ENCODE results near the gene FAM168A.
A peak's percentile ranks its signal among the peaks of the same experiment; 100 is the strongest.
"Not testable (repeated sequence)": the region's sequence is repeated elsewhere in the genome, so short reads cannot be mapped to it uniquely, and the experiment has no call there.

The FAM168A gene

GRCh38 chr11:73461964-73462363 is 135.9 kb downstream of the FAM168A start:
- no peaks in the 10 kb centered on the region for H3K27me3 Mint-ChIP-seq
- no peak for DNase-seq
- H3K9me3 Mint-ChIP-seq = no peaks in the 10 kb centered on the region
- peaks cover 5% of the 10 kb centered on the region for H3K36me3 Mint-ChIP-seq (ENCODE audit: insufficient read depth)
- H3K27ac Mint-ChIP-seq = no peak overlapping the region
- peaks cover 0 to 1% of the 10 kb centered on the region in 2 donors for H3K4me1 Mint-ChIP-seq (ENCODE audit: low read depth in 2 of 2)
- no peak for ATAC-seq (replicated peaks)
- H3K4me3 Mint-ChIP-seq = no peak overlapping the region

- ATAC-seq (replicated peaks) = no peak
- Mint-ChIP-seq H3K9me3 (no peaks in the 10 kb centered on the region), H3K27me3 (no peaks in the 10 kb centered on the region), H3K27ac (no peak overlapping the region), H3K4me3 (no peak overlapping the region), H3K4me1 (ENCODE audit: low read depth in 2 of 2) (peaks cover 0 to 1% of the 10 kb centered on the region in 2 donors), H3K36me3 (ENCODE audit: insufficient read depth) (peaks cover 5% of the 10 kb centered on the region)
- DNase-seq = no peak
Observed at GRCh38 chr11:73461335-73461840, 136.5 kb downstream of the FAM168A start.

GRCh38 chr11:73458201-73458600 is 139.7 kb downstream of the FAM168A start:
- DNase-seq (no peak), ATAC-seq (replicated peaks) (no peak)
- Mint-ChIP-seq H3K27me3 (no peaks in the 10 kb centered on the region), H3K36me3 (ENCODE audit: insufficient read depth) (peaks cover 5% of the 10 kb centered on the region), H3K4me3 (no peak overlapping the region), H3K27ac (no peak overlapping the region), H3K9me3 (no peaks in the 10 kb centered on the region), H3K4me1 (ENCODE audit: low read depth in 2 of 2) (no peaks in the 10 kb centered on the region)

- Mint-ChIP-seq H3K27ac (no peak overlapping the region), H3K4me3 (no peak overlapping the region), H3K27me3 (no peaks in the 10 kb centered on the region), H3K4me1 (ENCODE audit: low read depth in 2 of 2) (peaks cover 0 to 3% of the 10 kb centered on the region in 2 donors), H3K36me3 (ENCODE audit: insufficient read depth) (no peaks in the 10 kb centered on the region), H3K9me3 (no peaks in the 10 kb centered on the region)
- DNase-seq (no peak), ATAC-seq (replicated peaks) (no peak)
Observed at GRCh38 chr11:73454987-73455386, 142.9 kb downstream of the FAM168A start.

- Mint-ChIP-seq H3K27me3 (no peaks in the 10 kb centered on the region), H3K4me1 (ENCODE audit: low read depth in 2 of 2) (peaks cover 0 to 3% of the 10 kb centered on the region in 2 donors), H3K4me3 (no peak overlapping the region), H3K9me3 (no peaks in the 10 kb centered on the region), H3K36me3 (ENCODE audit: insufficient read depth) (no peaks in the 10 kb centered on the region), H3K27ac (no peak overlapping the region)
- ATAC-seq (replicated peaks) = no peak
- DNase-seq = no peak
Observed at GRCh38 chr11:73453562-73453961, 144.3 kb downstream of the FAM168A start.

GRCh38 chr11:73452726-73453125 is 145.2 kb downstream of the FAM168A start:
- no peak for DNase-seq
- peaks cover under 1 to 3% of the 10 kb centered on the region in 2 donors for H3K4me1 Mint-ChIP-seq (ENCODE audit: low read depth in 2 of 2)
- H3K4me3 Mint-ChIP-seq = no peak overlapping the region
- no peaks in the 10 kb centered on the region for H3K27me3 Mint-ChIP-seq
- H3K9me3 Mint-ChIP-seq = no peaks in the 10 kb centered on the region
- ATAC-seq (replicated peaks) = no peak
- H3K36me3 Mint-ChIP-seq (ENCODE audit: insufficient read depth) = no peaks in the 10 kb centered on the region
- no peak overlapping the region for H3K27ac Mint-ChIP-seq

GRCh38 chr11:73451896-73452295 is 146.0 kb downstream of the FAM168A start:
- Mint-ChIP-seq H3K4me3 (no peak overlapping the region), H3K4me1 (ENCODE audit: low read depth in 2 of 2) (peaks cover 4 to 7% of the 10 kb centered on the region in 2 donors), H3K9me3 (no peaks in the 10 kb centered on the region), H3K36me3 (ENCODE audit: insufficient read depth) (no peaks in the 10 kb centered on the region), H3K27me3 (no peaks in the 10 kb centered on the region), H3K27ac (peak overlapping the region in 1 of 2 donors; percentile 9)
- DNase-seq (no peak), ATAC-seq (replicated peaks) (no peak)

- no peaks in the 10 kb centered on the region for H3K9me3 Mint-ChIP-seq
- H3K4me3 Mint-ChIP-seq = no peak overlapping the region
- H3K4me1 Mint-ChIP-seq (ENCODE audit: low read depth in 2 of 2) = peaks cover 6 to 10% of the 10 kb centered on the region in 2 donors
- peak overlapping the region in 1 of 2 donors; percentile 4 for H3K27ac Mint-ChIP-seq
- H3K36me3 Mint-ChIP-seq (ENCODE audit: insufficient read depth) = no peaks in the 10 kb centered on the region
- ATAC-seq (replicated peaks) = no peak
- DNase-seq = no peak
- H3K27me3 Mint-ChIP-seq = no peaks in the 10 kb centered on the region
Observed at GRCh38 chr11:73446766-73447165, 151.1 kb downstream of the FAM168A start.

GRCh38 chr11:73445980-73446379 is 151.9 kb downstream of the FAM168A start:
- Mint-ChIP-seq H3K27ac (no peak overlapping the region), H3K36me3 (ENCODE audit: insufficient read depth) (no peaks in the 10 kb centered on the region), H3K4me1 (ENCODE audit: low read depth in 2 of 2) (peaks cover 4 to 10% of the 10 kb centered on the region in 2 donors), H3K9me3 (no peaks in the 10 kb centered on the region), H3K27me3 (no peaks in the 10 kb centered on the region), H3K4me3 (no peak overlapping the region)
- no peak for ATAC-seq (replicated peaks)
- DNase-seq = no peak

GRCh38 chr11:73439002-73439843 is 158.7 kb downstream of the FAM168A start:
- no peaks in the 10 kb centered on the region for H3K4me1 Mint-ChIP-seq (ENCODE audit: low read depth in 2 of 2)
- no peaks in the 10 kb centered on the region for H3K36me3 Mint-ChIP-seq (ENCODE audit: insufficient read depth)
- no peak overlapping the region for H3K4me3 Mint-ChIP-seq
- H3K9me3 Mint-ChIP-seq = no peaks in the 10 kb centered on the region
- DNase-seq (no peak), ATAC-seq (replicated peaks) (no peak)
- H3K27ac Mint-ChIP-seq = no peak overlapping the region
- H3K27me3 Mint-ChIP-seq = no peaks in the 10 kb centered on the region

GRCh38 chr11:73436859-73437258 is 161.1 kb downstream of the FAM168A start:
- H3K4me3 Mint-ChIP-seq; H3K4me1 Mint-ChIP-seq (ENCODE audit: low read depth in 2 of 2); H3K9me3 Mint-ChIP-seq; ATAC-seq (replicated peaks); DNase-seq; H3K27ac Mint-ChIP-seq; H3K36me3 Mint-ChIP-seq (ENCODE audit: insufficient read depth); H3K27me3 Mint-ChIP-seq: not testable (repeated sequence)

GRCh38 chr11:73431396-73431795 is 166.5 kb downstream of the FAM168A start:
- Mint-ChIP-seq H3K9me3 (no peaks in the 10 kb centered on the region), H3K4me1 (ENCODE audit: low read depth in 2 of 2) (no peaks in the 10 kb centered on the region), H3K4me3 (no peak overlapping the region), H3K27me3 (no peaks in the 10 kb centered on the region), H3K27ac (no peak overlapping the region), H3K36me3 (ENCODE audit: insufficient read depth) (peaks cover 3% of the 10 kb centered on the region)
- no peak for DNase-seq
- ATAC-seq (replicated peaks) = no peak

- Mint-ChIP-seq H3K9me3 (no peaks in the 10 kb centered on the region), H3K36me3 (ENCODE audit: insufficient read depth) (peaks cover 3% of the 10 kb centered on the region), H3K4me3 (no peak overlapping the region), H3K27me3 (no peaks in the 10 kb centered on the region), H3K27ac (no peak overlapping the region), H3K4me1 (ENCODE audit: low read depth in 2 of 2) (no peaks in the 10 kb centered on the region)
- ATAC-seq (replicated peaks) (no peak), DNase-seq (no peak)
Observed at GRCh38 chr11:73430326-73430725, 167.6 kb downstream of the FAM168A start.

GRCh38 chr11:73429121-73429750 is 168.7 kb downstream of the FAM168A start:
- ATAC-seq (replicated peaks) = no peak
- H3K9me3 Mint-ChIP-seq = no peaks in the 10 kb centered on the region
- H3K27ac Mint-ChIP-seq = no peak overlapping the region

More at GRCh38 chr11:73429121-73429750, 168.7 kb downstream of the FAM168A start:
- Mint-ChIP-seq H3K27me3 (no peaks in the 10 kb centered on the region), H3K4me3 (no peak overlapping the region), H3K4me1 (ENCODE audit: low read depth in 2 of 2) (no peaks in the 10 kb centered on the region), H3K36me3 (ENCODE audit: insufficient read depth) (peaks cover 3% of the 10 kb centered on the region)
- DNase-seq = no peak

Measured in effector memory CD8-positive, alpha-beta T cell (primary cell).